GM03348 (cell line): ENCODE data around the gene GFPT2.

ENCODE experiments used
- DNase-seq: peaks from one replicate; pipeline ENCODE4 v3.0.0; 2012; ENCODE audit warnings: low spot score

GFPT2 gene

GRCh38 chr5:180353048-180353979, at the start of gene GFPT2:
Gene GFPT2, minus strand, starts transcription at chr5:180353336. Its CDS starts 119 bp downstream, at chr5:180353217.
- DNase-seq, result peak; percentile 100

- no peak for DNase-seq
These were observed 49.6 kb upstream of the GFPT2 start for GRCh38 chr5:180402716-180403115.

GRCh38 chr5:180401229-180401907, 48.2 kb upstream of the GFPT2 start:
- no peak for DNase-seq

- DNase-seq, result no peak
These were observed 47.3 kb upstream of the GFPT2 start for GRCh38 chr5:180400416-180400815.

- DNase-seq, result peak; percentile 9
These were observed 46.5 kb upstream of the GFPT2 start for GRCh38 chr5:180399401-180400215.

GRCh38 chr5:180396926-180397325, 43.8 kb upstream of the GFPT2 start:
- DNase-seq, result no peak

- DNase-seq, result no peak
These were observed 42.6 kb upstream of the GFPT2 start for GRCh38 chr5:180395540-180396274.

GRCh38 chr5:180394031-180394636, 41.0 kb upstream of the GFPT2 start:
- DNase-seq, result no peak

GRCh38 chr5:180391276-180391675, 38.1 kb upstream of the GFPT2 start:
- peak; percentile 2 for DNase-seq

- DNase-seq, result peak; percentile 13
These were observed 37.5 kb upstream of the GFPT2 start for GRCh38 chr5:180390441-180391190.

GRCh38 chr5:180389252-180390101, 36.3 kb upstream of the GFPT2 start:
- DNase-seq, result peak; percentile 11

GRCh38 chr5:180387798-180388197, 34.7 kb upstream of the GFPT2 start:
- DNase-seq, result no peak

- DNase-seq, result no peak
These were observed 29.8 kb upstream of the GFPT2 start for GRCh38 chr5:180382926-180383325.

GRCh38 chr5:180381851-180382480, 28.8 kb upstream of the GFPT2 start:
- no peak for DNase-seq

- DNase-seq, result no peak
These were observed 28.3 kb upstream of the GFPT2 start for GRCh38 chr5:180381428-180381827.

GRCh38 chr5:180380856-180381255, 27.7 kb upstream of the GFPT2 start:
- peak; percentile 43 for DNase-seq

- no peak for DNase-seq
These were observed 27.3 kb upstream of the GFPT2 start for GRCh38 chr5:180380441-180380840.

GRCh38 chr5:180379355-180380070, 26.4 kb upstream of the GFPT2 start:
- no peak for DNase-seq
